ENCODE data around the gene DDX39B.
"Not testable (repeated sequence)": the region's sequence is repeated elsewhere in the genome, so short reads cannot be mapped to it uniquely, and the experiment has no call there.

DNA sequence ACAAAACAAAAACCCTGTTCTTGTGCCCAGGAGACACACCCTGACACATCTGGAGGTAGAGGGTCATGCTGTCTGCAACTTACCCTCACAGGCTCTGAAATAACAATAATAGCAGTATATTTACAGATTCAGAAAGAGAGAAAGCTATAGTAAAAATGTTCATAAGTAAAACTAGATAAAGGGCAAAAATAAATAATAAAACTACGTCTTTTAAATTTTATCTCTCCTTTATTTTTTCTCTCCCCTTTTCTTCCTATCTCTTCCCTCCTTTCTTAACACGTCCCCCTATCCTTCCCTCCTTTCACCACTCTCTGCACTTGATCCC is 48.3 kb downstream of the DDX39B start:
- TF ChIP-seq, protein P1, sequence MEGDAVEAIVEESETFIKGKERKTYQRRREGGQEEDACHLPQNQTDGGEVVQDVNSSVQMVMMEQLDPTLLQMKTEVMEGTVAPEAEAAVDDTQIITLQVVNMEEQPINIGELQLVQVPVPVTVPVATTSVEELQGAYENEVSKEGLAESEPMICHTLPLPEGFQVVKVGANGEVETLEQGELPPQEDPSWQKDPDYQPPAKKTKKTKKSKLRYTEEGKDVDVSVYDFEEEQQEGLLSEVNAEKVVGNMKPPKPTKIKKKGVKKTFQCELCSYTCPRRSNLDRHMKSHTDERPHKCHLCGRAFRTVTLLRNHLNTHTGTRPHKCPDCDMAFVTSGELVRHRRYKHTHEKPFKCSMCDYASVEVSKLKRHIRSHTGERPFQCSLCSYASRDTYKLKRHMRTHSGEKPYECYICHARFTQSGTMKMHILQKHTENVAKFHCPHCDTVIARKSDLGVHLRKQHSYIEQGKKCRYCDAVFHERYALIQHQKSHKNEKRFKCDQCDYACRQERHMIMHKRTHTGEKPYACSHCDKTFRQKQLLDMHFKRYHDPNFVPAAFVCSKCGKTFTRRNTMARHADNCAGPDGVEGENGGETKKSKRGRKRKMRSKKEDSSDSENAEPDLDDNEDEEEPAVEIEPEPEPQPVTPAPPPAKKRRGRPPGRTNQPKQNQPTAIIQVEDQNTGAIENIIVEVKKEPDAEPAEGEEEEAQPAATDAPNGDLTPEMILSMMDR (IDR thresholded peaks at IDR 0.05 in 8 of 11, conservative IDR thresholded peaks at IDR 0.05 in 3 of 11): not testable (repeated sequence)
- not testable (repeated sequence) for TF ChIP-seq POLR2A, POLR2AphosphoS5 (IDR thresholded peaks at IDR 0.05)

All from spleen (tissue), 7 donors.